Measurements from ENCODE around the gene SLC66A3.

- TF ChIP-seq CTCF (IDR thresholded peaks at IDR 0.05) (peak in 3 of 5 experiments; percentile 9 to 26 (median 12)), POLR2A (IDR thresholded peaks at IDR 0.05) (peak; percentile 68), EP300 (IDR thresholded peaks at IDR 0.05; ENCODE audit: low read depth) (no peak)
Measured at GRCh38 chr2:11155381-11156035, at the start of gene SLC66A3.

Data from transverse colon (tissue), 3 donors.